ENCODE results near the gene PTP4A2.
"Not testable (repeated sequence)": the region's sequence is repeated elsewhere in the genome, so short reads cannot be mapped to it uniquely, and the experiment has no call there.

The PTP4A2 gene

GRCh38 chr1:31949862-31950261, 11.7 kb upstream of the PTP4A2 start:
- DNase-seq, result no peak

GRCh38 chr1:31945677-31946076, 7.5 kb upstream of the PTP4A2 start:
- not testable (repeated sequence) for DNase-seq

GRCh38 chr1:31944205-31945089, 6.3 kb upstream of the PTP4A2 start:
- peak; percentile 85 for DNase-seq

GRCh38 chr1:31943546-31944184, 5.5 kb upstream of the PTP4A2 start:
- peak; percentile 60 for DNase-seq

- DNase-seq, result not testable (repeated sequence)
Observed at GRCh38 chr1:31942061-31942460, 3.9 kb upstream of the PTP4A2 start.

- peak; percentile 83 for DNase-seq
Observed at GRCh38 chr1:31939484-31940329, 1.5 kb upstream of the PTP4A2 start.

GRCh38 chr1:31937300-31938183, 626 bp downstream of the PTP4A2 start:
- DNase-seq, result peak; percentile 87

- no peak for DNase-seq
Observed at GRCh38 chr1:31936981-31937299, 1.2 kb downstream of the PTP4A2 start.

GRCh38 chr1:31936278-31936980, 1.7 kb downstream of the PTP4A2 start:
- DNase-seq, result no peak

GRCh38 chr1:31934706-31935629, 3.2 kb downstream of the PTP4A2 start:
- peak; percentile 65 for DNase-seq

- peak; percentile 47 for DNase-seq
Observed at GRCh38 chr1:31932491-31933316, 5.5 kb downstream of the PTP4A2 start.

- DNase-seq, result no peak
Observed at GRCh38 chr1:31931593-31932225, 6.5 kb downstream of the PTP4A2 start.

- no peak for DNase-seq
Observed at GRCh38 chr1:31930836-31931592, 7.2 kb downstream of the PTP4A2 start.

GRCh38 chr1:31927661-31927980, 10.5 kb downstream of the PTP4A2 start:
- DNase-seq, result no peak

GRCh38 chr1:31926853-31927660, 11.1 kb downstream of the PTP4A2 start:
- DNase-seq, result no peak

- no peak for DNase-seq
Observed at GRCh38 chr1:31926252-31926651, 11.9 kb downstream of the PTP4A2 start.

GRCh38 chr1:31925824-31926223, 12.3 kb downstream of the PTP4A2 start:
- not testable (repeated sequence) for DNase-seq

- no peak for DNase-seq
Observed at GRCh38 chr1:31924839-31925238, 13.3 kb downstream of the PTP4A2 start.

All from CD4-positive, alpha-beta T cell treated with Interleukin-10 for 1 hour (primary cell).